IPS DF 4.7 (cell line): ENCODE measurements around the gene SSC4D.
"Not testable (repeated sequence)": the region's sequence is repeated elsewhere in the genome, so short reads cannot be mapped to it uniquely, and the experiment has no call there.

Source experiments
- DNase-seq: peaks from one replicate; pipeline ENCODE4 v3.0.0-alpha.2; 2013; ENCODE audit warnings: low spot score; ENCODE audit errors: extremely low read depth

SSC4D gene

DNA sequence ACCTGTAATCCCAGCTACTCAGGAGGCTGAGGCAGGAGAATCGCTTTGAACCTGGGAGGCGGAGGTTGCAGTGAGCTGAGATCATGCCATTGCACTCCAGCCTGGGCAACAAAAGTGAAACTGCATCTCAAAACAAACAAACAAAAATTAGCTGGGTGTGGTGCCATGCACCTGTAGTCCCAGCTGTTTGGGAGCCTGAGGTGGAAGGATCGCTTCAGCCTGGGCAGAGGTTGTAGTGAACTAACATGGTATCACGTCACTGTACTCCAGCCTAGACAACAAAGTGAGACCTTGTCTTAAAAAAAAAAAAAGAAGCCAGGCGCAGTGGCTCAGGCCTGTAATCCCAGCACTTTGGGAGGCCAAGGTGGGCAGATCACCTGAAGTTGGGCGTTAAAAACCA is 21.7 kb downstream of the SSC4D start:
- not testable (repeated sequence) for DNase-seq

DNA sequence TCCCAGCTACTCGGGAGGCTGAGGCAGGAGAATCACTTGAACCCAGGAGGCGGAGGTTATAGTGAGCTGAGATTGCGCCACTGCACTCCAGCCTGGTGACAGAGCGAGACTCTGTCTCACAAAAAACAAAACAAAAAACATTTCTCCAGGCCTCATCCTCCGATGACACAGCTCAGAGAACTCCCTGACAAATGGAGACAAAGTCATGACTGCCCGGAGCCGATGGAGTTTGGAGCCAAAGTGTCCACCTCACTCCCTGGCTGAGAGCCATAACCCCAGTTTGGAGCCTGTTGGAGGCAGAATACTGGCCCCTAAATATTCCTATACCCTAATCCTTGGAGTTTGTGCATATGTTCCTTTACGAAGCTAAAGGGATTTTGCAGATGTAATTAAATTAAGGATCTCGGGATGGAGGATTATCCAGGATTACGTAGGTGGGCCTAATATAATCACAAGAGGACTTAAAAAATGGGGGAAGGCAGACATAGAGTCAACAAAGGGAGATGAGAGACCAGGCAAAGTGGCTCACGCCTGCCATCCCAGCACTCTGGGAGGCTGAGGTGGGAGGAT is 22.7 kb downstream of the SSC4D start:
- DNase-seq: no peak

- DNase-seq: no peak
Observed at GRCh38 chr7:76383089-76383944, 26.2 kb downstream of the SSC4D start.

- no peak for DNase-seq
Observed at GRCh38 chr7:76381814-76382213, 27.7 kb downstream of the SSC4D start.

DNA sequence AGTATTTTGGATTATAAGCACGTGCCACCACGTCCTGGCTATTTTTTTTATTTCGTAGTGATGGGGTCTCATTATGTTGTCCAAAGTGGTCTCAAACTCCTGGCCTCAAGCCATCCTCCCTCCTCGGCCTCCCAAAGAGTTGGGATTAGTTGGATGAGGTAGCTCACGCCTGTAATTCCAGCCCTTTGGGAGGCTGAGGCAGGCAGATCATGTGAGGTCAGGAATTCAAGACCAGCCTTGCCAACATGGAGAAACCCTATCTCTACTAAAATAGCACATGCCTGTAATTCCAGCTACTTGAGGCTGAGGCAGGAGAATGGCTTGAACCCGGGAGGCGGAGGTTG is 28.9 kb downstream of the SSC4D start:
- DNase-seq: no peak

- no peak for DNase-seq
Observed at GRCh38 chr7:76377186-76377918, 32.1 kb downstream of the SSC4D start.

DNA sequence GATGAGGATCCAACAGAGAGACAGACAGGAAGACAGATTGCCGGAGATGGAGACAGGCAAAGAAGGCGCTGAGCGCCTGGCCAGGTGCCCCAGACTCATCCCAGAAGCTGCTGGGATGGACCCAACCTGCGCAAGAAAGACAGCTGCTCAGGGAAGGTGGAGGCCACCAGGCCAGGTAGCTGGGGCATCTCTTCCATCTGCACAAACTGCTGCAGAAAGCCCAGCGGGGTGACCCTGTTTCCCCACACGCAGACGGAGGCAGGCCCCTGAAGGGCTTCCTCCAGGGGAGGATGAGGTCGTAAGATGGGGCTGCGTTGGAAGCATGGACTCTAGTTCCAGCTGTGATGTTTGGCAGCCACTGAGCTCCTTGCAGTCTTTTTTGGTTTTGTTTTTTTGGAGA is 34.2 kb downstream of the SSC4D start:
- DNase-seq: no peak

- DNase-seq: no peak
Observed at GRCh38 chr7:76372984-76373833, 36.3 kb downstream of the SSC4D start.

- no peak for DNase-seq
Observed at GRCh38 chr7:76371396-76371795, 38.1 kb downstream of the SSC4D start.

- no peak for DNase-seq
Observed at GRCh38 chr7:76369018-76369417, 40.5 kb downstream of the SSC4D start.

- no peak for DNase-seq
Observed at GRCh38 chr7:76368190-76368589, 41.3 kb downstream of the SSC4D start.

GRCh38 chr7:76364198-76364584 is 45.3 kb downstream of the SSC4D start:
- no peak for DNase-seq

DNA sequence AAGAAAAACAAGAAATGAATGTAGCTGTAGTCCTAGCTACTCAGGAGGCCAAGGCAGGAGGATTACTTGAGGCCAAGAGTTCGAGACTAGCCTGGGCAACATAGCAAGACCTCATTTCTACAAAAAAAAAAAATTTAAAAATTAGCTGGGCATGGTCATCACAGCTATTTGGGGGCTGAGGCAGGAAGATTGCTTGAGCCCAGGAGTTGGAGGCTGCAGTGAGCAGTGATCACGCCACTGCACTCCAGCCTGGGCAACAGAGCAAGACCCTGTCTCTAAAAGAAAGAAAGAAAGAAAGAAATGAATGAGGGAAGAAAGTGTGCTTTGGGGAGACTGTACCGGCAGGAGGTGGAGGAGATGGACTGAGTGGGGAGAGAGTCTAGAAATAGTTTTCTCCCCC is 45.7 kb downstream of the SSC4D start:
- not testable (repeated sequence) for DNase-seq

- no peak for DNase-seq
Observed at GRCh38 chr7:76359978-76360638, 49.4 kb downstream of the SSC4D start.

- DNase-seq: peak; percentile 95
Observed at GRCh38 chr7:76359111-76359977, 50.2 kb downstream of the SSC4D start.

DNA sequence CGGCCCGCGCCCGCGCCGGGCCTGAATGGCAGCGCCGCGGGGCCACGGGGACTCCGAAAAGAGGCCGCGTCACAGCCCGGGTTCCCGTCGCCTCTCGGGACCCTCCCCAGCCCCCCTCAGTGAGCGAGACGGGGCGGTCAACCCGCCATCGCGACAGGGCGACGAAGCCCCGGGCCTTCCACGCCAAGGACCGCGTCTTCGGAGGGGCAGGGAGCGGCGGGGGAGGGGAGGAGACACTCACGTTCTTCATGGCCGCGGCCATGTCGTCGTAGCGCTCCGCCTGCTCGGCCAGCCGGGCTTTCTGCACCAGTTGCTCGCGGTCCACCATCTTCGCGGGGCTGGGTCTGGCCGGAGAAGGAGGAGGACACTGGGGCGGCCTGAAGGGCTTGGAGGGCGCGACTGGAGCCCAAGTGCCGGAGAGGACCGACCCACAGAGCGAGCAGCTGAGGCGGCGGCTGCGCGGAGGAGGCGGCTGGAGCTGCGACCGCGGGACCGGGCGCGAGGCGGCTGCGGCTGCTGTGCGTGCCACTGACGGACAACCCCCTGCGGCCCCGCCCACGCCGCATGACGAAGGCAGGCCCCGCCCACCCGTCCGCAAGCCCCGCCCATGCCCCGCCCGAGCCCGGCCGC is 50.9 kb downstream of the SSC4D start, which contains the start of gene YWHAG:
TSS of gene YWHAG (minus strand) at position 511 of the 630 bp plus-strand sequence. CDS start at position 328, 183 bp downstream.
- no peak for DNase-seq

DNA sequence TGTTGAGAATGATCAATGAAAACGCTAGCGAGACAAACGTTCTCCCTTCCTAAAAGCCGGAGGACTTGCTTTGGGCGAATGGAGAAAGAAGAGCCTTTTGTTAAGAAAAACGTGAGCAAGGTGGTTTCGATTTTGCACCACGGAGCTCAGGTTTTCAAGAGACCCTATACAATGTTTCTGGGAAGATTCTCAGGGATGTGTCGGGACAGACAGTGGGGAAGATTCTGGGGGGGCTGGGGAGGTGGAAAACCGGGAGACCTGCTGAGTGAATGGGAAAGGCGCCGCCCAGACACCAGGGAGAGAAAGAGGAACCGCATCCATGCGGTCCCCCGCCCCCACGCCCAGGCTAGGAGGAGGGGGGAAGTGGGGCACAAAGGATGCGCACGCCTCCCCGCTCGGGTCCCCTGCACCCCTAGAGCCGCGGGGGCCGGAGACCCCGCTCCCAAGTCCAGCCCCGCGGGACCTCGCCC is 51.5 kb downstream of the SSC4D start:
- no peak for DNase-seq

GRCh38 chr7:76357475-76358010 is 52.0 kb downstream of the SSC4D start:
- no peak for DNase-seq

DNA sequence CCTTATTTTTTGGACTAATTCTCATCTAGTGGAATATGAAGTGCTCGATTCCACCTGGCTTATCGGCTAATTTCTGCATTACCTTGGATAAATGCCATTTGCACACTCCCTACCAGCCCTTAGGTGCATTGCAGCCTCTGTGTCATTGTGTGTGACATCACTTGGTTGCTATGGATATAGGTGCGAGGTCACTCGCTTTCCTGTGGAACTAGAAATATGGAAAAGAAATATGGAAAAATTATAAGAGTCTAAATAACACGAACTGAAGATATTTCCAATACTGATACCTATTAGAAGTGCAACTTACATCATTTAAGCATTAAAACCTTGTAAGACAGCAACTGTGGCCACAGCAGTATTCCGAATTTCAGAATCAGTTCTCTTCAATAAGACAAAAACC is 52.7 kb downstream of the SSC4D start:
- DNase-seq: no peak
